Vagina (tissue), 2 donors: Measurements from ENCODE around the gene ZNF680. TPM values are rescaled to one million over a fixed set of nuclear protein-coding genes. Genes with fewer than 3 reads are reported as not detected.
A peak's percentile ranks its signal among the peaks of the same experiment; 100 is the strongest.
"Not testable (repeated sequence)": the region's sequence is repeated elsewhere in the genome, so short reads cannot be mapped to it uniquely, and the experiment has no call there.

Source experiments
- DNase-seq, 2 donors: peaks; one replicate each; pipeline ENCODE4 v3.0.0-alpha.2; 2017; ENCODE audit errors: extremely low spot score in 2 of 2
- H3K27ac ChIP-seq: fragments of 200-600 bp; sonication (generic); one replicate; pipeline ENCODE4 v1.5.1; 2019
- H3K27me3 ChIP-seq: fragments of 200-600 bp; sonication (generic); one replicate; pipeline ENCODE4 v1.5.1; 2019
- H3K36me3 ChIP-seq, 2 donors: fragments of 200-600 bp; sonication (generic); one replicate each; pipeline ENCODE4 v1.5.1; 2017 to 2019
- H3K4me1 ChIP-seq: fragments of 200-600 bp; sonication (generic); one replicate; pipeline ENCODE4 v1.5.1; 2019
- H3K4me3 ChIP-seq, 2 donors: fragments of 200-600 bp; sonication (generic); 1 replicate in 1 of 2; 2 replicates in 1 of 2; pipeline ENCODE4 v1.5.1; 2016 to 2019
- H3K9me3 ChIP-seq: fragments of 200-600 bp; sonication (generic); one replicate; pipeline ENCODE4 v1.5.1; 2019
- CTCF ChIP-seq, 3 experiments: fragments of 450-650 bp in 2 of 3; fragments of 200-600 bp in 1 of 3; sonication (generic) in 1 of 3; IDR thresholded peaks; one replicate each; pipeline ENCODE4 v1.5.1; 2017 to 2019; ENCODE audit warnings: antibody characterized with exemption in 3 of 3, mild to moderate bottlenecking in 2 of 3, moderate library complexity in 2 of 3
- POLR2A ChIP-seq, 2 donors: fragments of 450-650 bp; IDR thresholded peaks; one replicate each; pipeline ENCODE4 v1.6.1; 2017; ENCODE audit warnings: antibody characterized with exemption in 2 of 2, mild to moderate bottlenecking in 2 of 2, moderate library complexity in 2 of 2
- POLR2AphosphoS5 ChIP-seq, 2 donors: sonication (generic); formaldehyde crosslinking; IDR thresholded peaks; one replicate each; pipeline ENCODE4 v1.9.0; 2017; ENCODE audit warnings: antibody characterized with exemption in 2 of 2, mild to moderate bottlenecking in 2 of 2, low read depth in 1 of 2; ENCODE audit not compliant: insufficient read depth in 1 of 2
- intact Hi-C: fragments of 100-400 bp; cut with DNase I; formaldehyde crosslinking; loops from one replicate; pipeline ENCODE4 v1.15.1; 2023
- total RNA-seq: library from RNA; depleted of rRNA; stranded (reverse); fragments of >200 nt; gene quantifications from one replicate; pipeline ENCODE4 v1.2.3, GENCODE V29; 2016

ZNF680 gene
- total RNA-seq, 1 donor from 2014 or later: 22.1 TPM

DNA sequence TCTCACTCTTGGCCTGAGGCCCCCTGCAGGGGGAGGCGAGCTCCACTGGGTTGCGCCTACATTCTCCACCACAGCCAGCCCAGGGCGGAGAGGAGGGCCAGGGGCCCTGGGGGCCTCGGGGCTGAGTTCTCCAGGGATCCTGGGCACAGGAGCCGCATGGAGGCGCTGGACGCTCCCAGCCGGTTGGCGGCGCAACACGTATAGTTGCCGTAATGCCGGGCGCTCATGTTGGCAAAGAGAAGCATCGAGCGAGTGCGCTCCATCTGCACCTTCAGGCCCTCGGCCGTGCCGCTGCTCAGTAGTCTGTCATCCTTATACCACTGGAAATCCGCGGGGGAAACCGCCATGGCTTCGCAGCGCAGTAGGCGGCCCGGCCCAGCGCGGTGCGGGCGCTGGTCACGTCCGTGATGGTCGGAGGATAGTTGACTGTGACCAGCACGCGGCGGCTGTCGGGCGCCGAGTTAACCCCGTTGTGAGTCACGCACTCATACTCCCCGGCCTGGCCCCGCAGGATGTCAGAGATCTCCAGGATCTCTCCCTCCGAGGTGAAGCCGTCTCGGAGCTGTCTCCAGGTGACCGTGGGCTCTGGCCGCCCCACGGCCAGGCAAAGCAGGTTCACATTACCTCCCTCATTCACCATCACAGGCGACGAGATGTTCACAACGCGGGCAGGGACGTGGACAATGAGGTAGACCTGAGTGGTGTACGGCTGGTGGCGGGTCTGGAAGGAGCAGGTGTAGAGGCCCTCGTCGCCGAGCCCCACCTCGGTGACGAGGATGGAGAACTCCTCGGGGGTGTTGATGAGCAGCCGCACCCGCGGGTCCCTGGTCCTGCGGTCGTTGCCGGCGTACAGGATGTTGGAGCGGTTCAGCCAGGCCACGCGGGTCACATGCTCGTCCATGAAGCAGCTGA is 6.8 kb upstream of the ZNF680 start:
- Histone ChIP-seq H3K4me3 (peak overlapping the region; percentile 45 to 71), H3K27ac (peak overlapping the region; percentile 3)
- H3K4me1 ChIP-seq, H3K9me3 ChIP-seq, H3K36me3 ChIP-seq, DNase-seq, H3K27me3 ChIP-seq, intact Hi-C loops: not testable (repeated sequence)
- peak in 1 of 2 donors; percentile 48 for TF ChIP-seq POLR2AphosphoS5 (IDR thresholded peaks at IDR 0.05; ENCODE audit: insufficient read depth in 1 of 2, low read depth in 1 of 2)
- peak in 1 of 3 experiments; percentile 18 for TF ChIP-seq CTCF (IDR thresholded peaks at IDR 0.05)

- Histone ChIP-seq H3K27me3 (no peaks in the 10 kb centered on the region), H3K4me3 (peak overlapping the region; percentile 77 to 80), H3K9me3 (no peaks in the 10 kb centered on the region), H3K4me1 (peaks cover 51% of the 10 kb centered on the region), H3K27ac (peak overlapping the region; percentile 86), H3K36me3 (no peaks in the 10 kb centered on the region)
- intact Hi-C loops: no loop called here
- TF ChIP-seq CTCF (IDR thresholded peaks at IDR 0.05) (no peak), POLR2A (IDR thresholded peaks at IDR 0.05) (no peak), POLR2AphosphoS5 (IDR thresholded peaks at IDR 0.05; ENCODE audit: insufficient read depth in 1 of 2, low read depth in 1 of 2) (no peak)
- no peak for DNase-seq
Measured at GRCh38 chr7:64562256-64562625, 630 bp downstream of the ZNF680 start.

GRCh38 chr7:64559206-64559605 is 3.7 kb downstream of the ZNF680 start:
- Histone ChIP-seq H3K27me3 (no peaks in the 10 kb centered on the region), H3K27ac (peak overlapping the region; percentile 61), H3K4me3 (no peak overlapping the region), H3K9me3 (no peaks in the 10 kb centered on the region), H3K36me3 (no peaks in the 10 kb centered on the region), H3K4me1 (peaks cover 59% of the 10 kb centered on the region)
- no peak for DNase-seq
- TF ChIP-seq CTCF (IDR thresholded peaks at IDR 0.05) (no peak), POLR2A (IDR thresholded peaks at IDR 0.05) (no peak)
- intact Hi-C loops: no loop called here

- Histone ChIP-seq H3K27ac (peak overlapping the region; percentile 61), H3K9me3 (no peaks in the 10 kb centered on the region), H3K4me1 (peaks cover 59% of the 10 kb centered on the region), H3K27me3 (no peaks in the 10 kb centered on the region), H3K36me3 (no peaks in the 10 kb centered on the region), H3K4me3 (no peak overlapping the region)
- intact Hi-C loops: no loop called here
- TF ChIP-seq CTCF (IDR thresholded peaks at IDR 0.05): no peak
- no peak for TF ChIP-seq POLR2AphosphoS5 (IDR thresholded peaks at IDR 0.05; ENCODE audit: insufficient read depth in 1 of 2, low read depth in 1 of 2)
- TF ChIP-seq POLR2A (IDR thresholded peaks at IDR 0.05): no peak
- no peak for DNase-seq
Measured at GRCh38 chr7:64558781-64559180, 4.1 kb downstream of the ZNF680 start.

DNA sequence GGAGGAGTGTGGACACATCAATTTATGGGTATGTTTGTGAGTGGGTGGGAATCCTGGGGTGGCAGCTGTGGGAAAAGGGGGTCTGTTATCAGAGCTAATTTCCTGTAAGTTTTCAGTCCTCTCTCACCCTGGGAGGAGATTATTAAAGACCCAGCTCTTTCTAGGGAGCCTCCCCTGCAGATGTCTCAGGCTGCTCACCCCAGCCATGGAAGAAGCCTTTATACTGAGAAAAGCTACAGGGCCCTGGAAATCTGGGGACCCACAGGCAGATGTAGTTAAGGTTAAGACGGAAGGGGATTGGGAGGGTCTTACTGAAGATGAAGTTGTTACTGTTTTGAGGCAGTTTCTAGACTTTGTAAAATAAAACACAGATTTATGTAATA is 4.6 kb downstream of the ZNF680 start:
- TF ChIP-seq POLR2AphosphoS5 (IDR thresholded peaks at IDR 0.05; ENCODE audit: insufficient read depth in 1 of 2, low read depth in 1 of 2) (no peak), CTCF (IDR thresholded peaks at IDR 0.05) (no peak), POLR2A (IDR thresholded peaks at IDR 0.05) (no peak)
- Histone ChIP-seq H3K9me3 (no peaks in the 10 kb centered on the region), H3K4me3 (no peak overlapping the region), H3K27me3 (no peaks in the 10 kb centered on the region), H3K36me3 (no peaks in the 10 kb centered on the region), H3K4me1 (peaks cover 59% of the 10 kb centered on the region), H3K27ac (peak overlapping the region; percentile 61)
- DNase-seq: no peak
- intact Hi-C loops: no loop called here
